CD4-positive, alpha-beta T cell (primary cell): Measurements from ENCODE around the gene OLA1. TPM values are rescaled to one million over a fixed set of nuclear protein-coding genes. Genes with fewer than 3 reads are reported as not detected.

Experiments used
- ATAC-seq: fragments of 200-7000 bp; cut with Tn5 transposase; one replicate; pipeline ENCODE4 v1.10.0; 2022; ENCODE audit warnings: mild to moderate bottlenecking; ENCODE audit not compliant: poor library complexity
- CTCF ChIA-PET: fragments of 350-600 bp; sonication (Branson Sonifier 250); formaldehyde crosslinking; loops from one replicate; lab custom pipeline; 2021; ENCODE audit warnings: antibody characterized with exemption, inconsistent platforms; lab: Charles Lee
- POLR2A ChIA-PET: fragments of 350-600 bp; sonication (Branson Sonifier 250); formaldehyde crosslinking; loops from one replicate; lab custom pipeline; 2021; ENCODE audit warnings: antibody characterized with exemption, inconsistent platforms; lab: Charles Lee
- DNase-seq, 14 experiments: peaks; one replicate each; pipeline ENCODE4 v3.0.0-alpha.2; 2013 to 2020; ENCODE audit warnings: mixed read lengths in 2 of 14
- H3K27ac ChIP-seq, 2 donors: one replicate each; pipeline versions ENCODE4 v1.5.1 to v1.7.0; 2013; ENCODE audit warnings: low read length in 2 of 2, low read depth in 1 of 2, mild to moderate bottlenecking in 1 of 2
- H3K27me3 ChIP-seq, 2 experiments: 1 replicate in 1 of 2; 2 replicates in 1 of 2; pipeline versions ENCODE4 v1.6.1 to v1.7.0; 2013; ENCODE audit warnings: low read length in 2 of 2, control low read depth in 1 of 2, mild to moderate bottlenecking in 1 of 2, moderate library complexity in 1 of 2; ENCODE audit not compliant: insufficient read depth in 2 of 2, control insufficient read depth in 1 of 2
- H3K36me3 ChIP-seq: one replicate; pipeline ENCODE4 v1.6.1; 2013; ENCODE audit warnings: low read length, control low read depth; ENCODE audit not compliant: insufficient read depth
- H3K4me1 ChIP-seq: one replicate; pipeline ENCODE4 v1.6.1; 2013; ENCODE audit warnings: low read length, control low read depth; ENCODE audit not compliant: insufficient read depth
- H3K4me3 ChIP-seq: one replicate; pipeline ENCODE4 v1.5.1; 2013; ENCODE audit warnings: mild to moderate bottlenecking, low read length, moderate library complexity
- H3K9me3 ChIP-seq, 2 experiments: 1 replicate in 1 of 2; 2 replicates in 1 of 2; pipeline versions ENCODE4 v1.6.1 to v1.7.0; 2013; ENCODE audit warnings: low read length in 2 of 2, mild to moderate bottlenecking in 2 of 2, control low read depth in 1 of 2, moderate library complexity in 1 of 2; ENCODE audit not compliant: control insufficient read depth in 1 of 2, insufficient read depth in 1 of 2
- H3K27ac Mint-ChIP-seq: one replicate; pipeline ENCODE4 v1.8.0; 2020; ENCODE audit warnings: mixed read lengths
- H3K27me3 Mint-ChIP-seq: one replicate; pipeline ENCODE4 v1.8.0; 2021; ENCODE audit warnings: mixed read lengths
- H3K36me3 Mint-ChIP-seq: one replicate; pipeline ENCODE4 v1.8.0; 2021; ENCODE audit warnings: low read depth, mixed read lengths
- H3K4me1 Mint-ChIP-seq: one replicate; pipeline ENCODE4 v1.8.0; 2021; ENCODE audit warnings: low read depth, mixed read lengths
- H3K4me3 Mint-ChIP-seq: one replicate; pipeline ENCODE4 v1.8.0; 2020; ENCODE audit warnings: mild to moderate bottlenecking, mixed read lengths
- H3K9me3 Mint-ChIP-seq: one replicate; pipeline ENCODE4 v1.8.0; 2020; ENCODE audit warnings: mixed read lengths
- intact Hi-C, 2 experiments: fragments of 100-400 bp; cut with DNase I in 1 of 2; cut with micrococcal nuclease in 1 of 2; formaldehyde crosslinking; loops; one replicate each; pipeline versions ENCODE4 v1.15.1 to v1.9.0; 2023 to 2025; cut with DNase I, micrococcal nuclease
- total RNA-seq, 174 experiments: library from RNA in 2 of 174; stranded (reverse) in 2 of 174; gene quantifications; one replicate each; pipeline ENCODE4 v1.2.3 and lab custom pipeline; 2021 to 2026
- TF ChIP-seq, protein P1 (sequence below): fragments of 200-600 bp; IDR thresholded peaks from one replicate; pipeline ENCODE4 v1.8.0; 2022; ENCODE audit warnings: antibody characterized with exemption, mild to moderate bottlenecking

Gene OLA1
- total RNA-seq, 2 experiments from 2014 or later, result 38.1 to 40.5 TPM

DNA sequence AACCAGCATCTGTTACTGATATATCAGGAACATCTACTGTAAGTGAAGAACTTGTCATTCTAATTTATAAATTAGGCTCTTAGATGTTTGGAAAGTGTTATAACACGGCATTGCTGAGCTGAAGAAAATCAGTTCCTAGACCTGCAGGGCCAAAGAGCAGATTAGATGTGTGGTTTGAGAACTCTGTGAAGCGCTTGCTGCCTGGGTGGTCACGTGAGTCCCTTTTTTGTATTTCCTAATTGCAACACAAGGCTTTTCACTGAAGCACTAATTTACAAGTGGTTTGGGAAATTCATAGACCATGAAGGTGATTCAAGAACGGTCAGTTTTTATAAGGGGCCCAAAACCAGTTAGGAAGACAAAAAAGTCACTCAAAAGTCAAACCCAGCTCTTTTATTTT, 176.3 kb downstream of the OLA1 start:
- TF ChIP-seq, protein P1, sequence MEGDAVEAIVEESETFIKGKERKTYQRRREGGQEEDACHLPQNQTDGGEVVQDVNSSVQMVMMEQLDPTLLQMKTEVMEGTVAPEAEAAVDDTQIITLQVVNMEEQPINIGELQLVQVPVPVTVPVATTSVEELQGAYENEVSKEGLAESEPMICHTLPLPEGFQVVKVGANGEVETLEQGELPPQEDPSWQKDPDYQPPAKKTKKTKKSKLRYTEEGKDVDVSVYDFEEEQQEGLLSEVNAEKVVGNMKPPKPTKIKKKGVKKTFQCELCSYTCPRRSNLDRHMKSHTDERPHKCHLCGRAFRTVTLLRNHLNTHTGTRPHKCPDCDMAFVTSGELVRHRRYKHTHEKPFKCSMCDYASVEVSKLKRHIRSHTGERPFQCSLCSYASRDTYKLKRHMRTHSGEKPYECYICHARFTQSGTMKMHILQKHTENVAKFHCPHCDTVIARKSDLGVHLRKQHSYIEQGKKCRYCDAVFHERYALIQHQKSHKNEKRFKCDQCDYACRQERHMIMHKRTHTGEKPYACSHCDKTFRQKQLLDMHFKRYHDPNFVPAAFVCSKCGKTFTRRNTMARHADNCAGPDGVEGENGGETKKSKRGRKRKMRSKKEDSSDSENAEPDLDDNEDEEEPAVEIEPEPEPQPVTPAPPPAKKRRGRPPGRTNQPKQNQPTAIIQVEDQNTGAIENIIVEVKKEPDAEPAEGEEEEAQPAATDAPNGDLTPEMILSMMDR, result no peak
- Histone ChIP-seq H3K36me3 (no peaks in the 10 kb centered on the region), H3K27ac (no peak overlapping the region), H3K4me3 (no peak overlapping the region), H3K27me3 (no peaks in the 10 kb centered on the region), H3K4me1 (no peaks in the 10 kb centered on the region), H3K9me3 (no peaks in the 10 kb centered on the region)
- peaks cover 5% of the 10 kb centered on the region for H3K27me3 Mint-ChIP-seq
- ATAC-seq (no peak), DNase-seq (no peak)
- no peaks in the 10 kb centered on the region for H3K4me1 Mint-ChIP-seq
- H3K4me3 Mint-ChIP-seq, result no peak overlapping the region
- H3K36me3 Mint-ChIP-seq, result peaks cover 28% of the 10 kb centered on the region
- ChIA-PET CTCF (no interaction called here), POLR2A (no interaction called here)
- no peaks in the 10 kb centered on the region for H3K9me3 Mint-ChIP-seq
- intact Hi-C loops, result no loop called here
- no peak overlapping the region for H3K27ac Mint-ChIP-seq

GRCh38 chr2:174071321-174071720, 177.0 kb downstream of the OLA1 start:
- Histone ChIP-seq H3K4me1 (no peaks in the 10 kb centered on the region), H3K27ac (no peak overlapping the region), H3K9me3 (no peaks in the 10 kb centered on the region), H3K4me3 (no peak overlapping the region), H3K36me3 (no peaks in the 10 kb centered on the region), H3K27me3 (no peaks in the 10 kb centered on the region)
- Mint-ChIP-seq H3K4me1 (no peaks in the 10 kb centered on the region), H3K27ac (no peak overlapping the region), H3K36me3 (peaks cover 27% of the 10 kb centered on the region), H3K9me3 (no peaks in the 10 kb centered on the region), H3K27me3 (peaks cover 11% of the 10 kb centered on the region), H3K4me3 (no peak overlapping the region)
- DNase-seq (no peak), ATAC-seq (no peak)
- POLR2A ChIA-PET, result no interaction called here
- TF ChIP-seq, protein P1, result no peak
- intact Hi-C loops, result no loop called here
- CTCF ChIA-PET, result no interaction called here

DNA sequence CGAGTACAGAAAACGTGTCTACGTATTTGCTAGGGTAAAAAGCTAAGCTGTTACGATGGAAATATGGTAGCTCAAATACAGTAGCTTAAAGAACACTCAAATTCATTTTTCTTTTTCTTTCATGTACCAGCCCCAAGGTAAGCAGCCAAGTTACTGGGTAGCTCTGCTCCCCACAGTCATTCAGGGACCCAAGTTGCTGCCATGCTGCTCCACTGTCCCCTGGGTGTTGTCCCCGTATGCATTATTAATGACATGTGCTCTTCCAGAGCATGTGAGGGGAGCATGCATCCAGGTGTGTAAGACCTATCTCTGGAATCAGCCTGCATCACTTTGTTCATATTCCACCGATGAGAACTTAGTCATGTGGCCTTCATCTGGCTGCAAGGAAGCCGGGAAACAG, 178.1 kb downstream of the OLA1 start:
- intact Hi-C loops, result no loop called here
- Mint-ChIP-seq H3K27ac (no peak overlapping the region), H3K4me3 (no peak overlapping the region), H3K27me3 (peaks cover 12% of the 10 kb centered on the region), H3K4me1 (no peaks in the 10 kb centered on the region), H3K9me3 (no peaks in the 10 kb centered on the region), H3K36me3 (peaks cover 20% of the 10 kb centered on the region)
- ATAC-seq, result no peak
- H3K36me3 ChIP-seq, result no peaks in the 10 kb centered on the region
- H3K27ac ChIP-seq, result no peak overlapping the region
- no peaks in the 10 kb centered on the region for H3K4me1 ChIP-seq
- TF ChIP-seq, protein P1, result no peak
- ChIA-PET POLR2A (interaction anchor here (0.6 kb wide), 1 partner anchor 10 kb away, joined by 3 read pairs; no protein-coding TSS in a partner anchor), CTCF (no interaction called here)
- H3K9me3 ChIP-seq, result no peaks in the 10 kb centered on the region
- no peak for DNase-seq
- H3K4me3 ChIP-seq, result no peak overlapping the region
- H3K27me3 ChIP-seq, result no peaks in the 10 kb centered on the region
